Kasumi-1 (cell line): ENCODE results near the gene MTCH1.

ENCODE experiments used
- DNase-seq, 2 experiments: peaks; one replicate each; lab custom pipeline; 2025; lab: John Stamatoyannopoulos, UW

MTCH1 gene

DNA sequence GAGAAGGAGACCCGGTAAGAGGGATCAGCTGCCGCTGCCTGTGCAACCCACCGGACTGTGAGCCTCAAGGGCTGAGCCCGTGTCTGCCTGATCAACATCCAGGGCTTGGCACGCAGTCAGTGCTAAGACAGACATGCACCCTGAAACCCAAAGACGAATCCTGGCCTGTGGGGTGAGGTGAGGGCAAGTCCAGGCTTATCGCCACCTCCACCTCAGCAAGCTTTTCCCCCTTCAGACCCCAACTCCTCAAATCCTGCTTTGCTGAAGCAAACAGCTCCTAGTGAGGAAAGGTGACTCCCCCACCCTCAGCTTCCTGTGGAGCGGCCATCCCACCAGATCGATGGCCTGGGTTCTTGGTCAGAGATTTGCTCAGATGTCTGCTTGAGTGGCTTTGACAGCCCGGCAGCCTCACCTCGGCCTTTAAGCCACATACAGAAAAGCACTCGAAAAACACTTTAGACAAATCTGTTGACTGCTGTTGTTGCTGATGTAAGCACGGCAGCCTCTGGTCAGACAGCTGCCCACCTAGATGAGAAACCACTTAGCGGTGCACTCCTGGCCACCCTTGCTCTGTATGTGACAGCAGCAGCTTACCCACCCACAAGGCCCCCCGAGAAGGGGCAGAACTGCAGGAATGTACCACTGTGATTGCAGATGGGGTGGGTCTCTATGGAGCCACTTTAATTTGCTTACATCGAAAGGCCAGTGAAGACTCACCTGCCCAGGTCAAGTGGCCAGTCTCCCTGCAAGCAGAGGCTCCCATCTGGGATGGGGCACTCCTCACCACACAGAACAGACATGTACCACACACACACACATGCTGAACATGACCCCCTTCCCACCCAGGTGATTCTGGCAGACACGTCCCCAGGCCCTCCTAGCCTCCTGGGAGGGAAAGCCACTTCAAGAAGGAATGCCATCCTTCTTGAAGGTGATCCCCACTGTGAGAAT lies 14.8 kb downstream of the MTCH1 start:
- DNase-seq: no peak

DNA sequence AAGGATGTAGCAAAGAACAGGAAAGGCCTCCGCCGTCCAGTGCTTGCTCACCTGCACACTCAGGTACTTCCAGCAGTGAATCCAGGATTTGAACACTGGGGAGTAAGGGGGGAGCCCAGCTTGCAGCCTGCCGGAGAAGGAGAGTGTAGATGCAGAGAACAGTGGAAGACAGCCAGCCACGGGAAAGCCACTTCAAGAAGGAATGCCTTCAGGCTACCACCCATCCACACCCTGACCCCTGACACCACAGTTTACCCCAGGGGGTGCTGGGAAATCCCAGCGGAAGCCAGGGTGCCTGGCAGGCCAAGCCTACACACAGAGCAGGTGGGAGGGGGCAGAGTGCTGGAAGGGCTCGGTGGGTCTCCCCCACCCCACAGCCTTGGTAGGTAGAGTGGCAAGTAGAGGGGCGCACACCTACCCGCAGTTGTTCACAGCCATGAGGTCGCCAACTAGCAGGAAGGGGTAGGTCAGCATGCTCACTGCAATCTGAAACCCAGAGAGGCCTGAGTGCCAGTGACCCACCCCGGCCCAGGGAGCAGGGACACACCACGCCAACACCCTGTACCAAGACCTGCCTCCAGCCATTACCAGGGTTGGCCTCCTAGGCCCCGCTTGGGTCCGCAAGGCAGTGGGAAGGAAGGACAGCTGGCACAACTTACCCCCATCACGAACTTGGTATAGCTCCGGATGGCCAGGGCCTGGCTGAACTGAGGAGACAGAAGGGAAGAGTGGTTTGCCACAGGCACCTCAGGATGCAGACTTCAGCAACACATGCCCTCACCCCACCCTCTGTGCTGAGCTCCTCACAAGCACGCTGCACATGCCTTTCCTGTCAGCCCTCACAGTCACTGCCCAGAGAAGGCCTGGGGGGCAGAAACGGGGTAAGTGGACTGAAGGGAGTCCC lies 15.8 kb downstream of the MTCH1 start:
- DNase-seq: no peak

DNA sequence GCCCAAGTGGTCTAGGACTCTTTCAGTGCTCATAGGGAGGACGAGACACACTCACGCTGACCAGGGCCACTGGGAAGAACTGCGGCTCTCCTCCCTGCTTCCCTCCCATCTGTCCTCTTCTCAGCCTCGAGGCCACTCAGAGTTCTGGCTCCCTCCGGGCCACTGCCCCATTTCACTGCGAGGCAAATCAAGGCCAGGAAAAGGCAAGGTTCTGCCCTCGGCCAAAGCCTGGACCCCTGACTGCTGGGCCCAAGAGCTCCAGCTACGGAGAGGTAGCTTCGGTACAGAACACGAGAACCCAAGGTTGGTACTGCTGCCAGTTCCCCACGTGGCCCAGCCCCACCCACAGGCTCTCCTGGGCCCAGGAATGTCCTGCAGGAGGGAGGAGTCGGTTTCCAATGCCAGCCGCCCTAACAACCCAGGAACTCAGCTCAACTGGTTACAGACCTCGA lies 16.7 kb downstream of the MTCH1 start:
- no peak for DNase-seq

DNA sequence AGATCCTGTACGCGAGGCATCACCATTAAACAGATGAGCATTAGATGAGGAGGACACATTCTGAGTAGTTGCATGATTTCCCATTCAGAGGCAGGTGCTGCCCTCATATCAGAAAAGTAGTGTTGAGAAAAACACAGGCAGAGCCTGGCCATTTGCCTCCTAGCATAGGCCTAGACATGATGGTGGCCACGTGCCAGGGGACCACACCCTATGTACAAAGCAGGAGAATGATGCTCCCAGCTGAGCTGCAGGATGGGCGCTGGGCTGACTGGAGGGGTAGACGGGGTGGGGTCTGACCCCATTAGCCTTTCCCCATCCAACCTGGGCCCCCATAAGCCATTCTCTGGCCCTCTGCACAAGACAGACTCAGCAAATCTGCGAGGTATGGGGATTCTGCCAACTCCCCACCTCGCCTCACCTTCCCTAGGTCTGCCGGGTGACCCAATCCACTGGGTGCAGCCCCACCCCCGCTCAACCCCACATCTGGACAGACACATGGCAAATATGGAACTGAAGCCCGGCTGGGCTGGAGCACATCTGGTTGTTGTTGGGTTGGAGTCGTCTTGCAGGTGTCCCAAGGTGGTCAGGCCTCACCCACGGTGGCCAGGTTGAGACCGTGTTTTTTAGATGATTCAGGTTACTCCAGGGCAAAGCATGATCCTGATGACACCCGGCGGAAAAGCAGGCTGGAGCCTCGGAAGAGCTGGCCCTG lies 17.6 kb downstream of the MTCH1 start:
- no peak for DNase-seq

DNA sequence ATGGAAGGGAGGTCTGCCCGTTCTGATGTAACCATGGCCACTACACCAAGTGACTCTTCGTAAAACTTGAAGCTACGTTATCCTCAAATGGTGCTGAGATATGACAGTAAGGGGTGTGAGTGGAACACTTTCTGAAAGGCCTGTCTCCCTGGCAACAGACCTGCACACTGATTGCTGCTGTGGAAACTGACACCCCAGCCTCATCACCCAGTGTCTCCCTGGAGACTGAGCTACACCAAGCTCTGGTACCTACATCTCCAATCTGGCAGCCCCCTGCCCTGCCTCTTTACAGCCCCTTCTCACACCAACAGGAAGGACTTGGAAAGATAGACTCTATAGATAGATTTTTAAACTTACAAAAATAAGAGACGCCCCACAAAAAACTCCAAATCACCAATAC lies 18.2 kb downstream of the MTCH1 start:
- DNase-seq: no peak

- DNase-seq: no peak
Measured at GRCh38 chr6:36967301-36967700, 18.7 kb downstream of the MTCH1 start.

- no peak for DNase-seq
Measured at GRCh38 chr6:36964908-36965307, 21.1 kb downstream of the MTCH1 start.

DNA sequence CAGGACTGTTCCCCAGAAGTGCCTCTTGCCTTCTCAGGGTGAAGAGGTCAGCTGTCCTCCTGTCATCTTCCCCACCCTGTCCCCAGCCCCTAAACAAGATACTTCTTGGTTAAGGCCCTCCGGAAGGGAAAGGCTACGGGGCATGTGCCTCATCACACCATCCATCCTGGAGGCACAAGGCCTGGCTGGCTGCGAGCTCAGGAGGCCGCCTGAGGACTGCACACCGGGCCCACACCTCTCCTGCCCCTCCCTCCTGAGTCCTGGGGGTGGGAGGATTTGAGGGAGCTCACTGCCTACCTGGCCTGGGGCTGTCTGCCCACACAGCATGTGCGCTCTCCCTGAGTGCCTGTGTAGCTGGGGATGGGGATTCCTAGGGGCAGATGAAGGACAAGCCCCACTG lies 21.6 kb downstream of the MTCH1 start:
- DNase-seq: no peak

DNA sequence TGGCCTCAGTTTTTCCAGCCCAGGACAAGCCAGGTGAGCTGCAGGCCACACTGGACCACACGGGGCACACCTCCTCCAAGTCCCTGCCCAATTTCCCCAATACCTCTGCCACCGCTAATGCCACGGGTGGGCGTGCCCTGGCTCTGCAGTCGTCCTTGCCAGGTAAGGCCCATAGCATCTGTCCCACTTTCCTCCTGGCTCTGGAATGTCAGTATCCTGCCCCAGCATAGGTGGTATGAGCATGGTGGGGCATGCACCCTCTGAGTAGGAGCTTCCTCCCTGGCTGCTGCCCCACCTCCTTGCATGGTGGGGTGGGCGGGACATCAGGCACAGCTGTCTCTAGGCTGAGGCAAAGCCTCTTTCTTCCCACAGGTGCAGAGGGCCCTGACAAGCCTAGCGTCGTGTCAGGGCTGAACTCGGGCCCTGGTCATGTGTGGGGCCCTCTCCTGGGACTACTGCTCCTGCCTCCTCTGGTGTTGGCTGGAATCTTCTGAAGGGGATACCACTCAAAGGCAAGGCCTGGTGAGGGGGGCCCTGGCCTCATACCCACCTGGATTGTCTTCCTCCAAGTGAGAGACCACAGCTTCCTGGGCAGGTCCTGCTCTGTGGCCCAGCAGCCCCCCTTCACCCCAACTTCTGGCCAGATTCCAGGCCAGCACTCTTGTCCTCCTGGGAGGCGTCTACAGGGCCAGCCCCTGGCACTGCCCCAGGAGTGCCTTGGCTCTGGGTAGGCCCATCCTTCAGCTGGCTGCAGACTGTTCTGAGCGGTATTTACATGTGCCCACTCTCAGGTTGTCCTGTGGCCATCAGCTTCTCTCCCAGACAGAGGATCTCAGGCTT lies 22.3 kb downstream of the MTCH1 start:
- DNase-seq: no peak

DNA sequence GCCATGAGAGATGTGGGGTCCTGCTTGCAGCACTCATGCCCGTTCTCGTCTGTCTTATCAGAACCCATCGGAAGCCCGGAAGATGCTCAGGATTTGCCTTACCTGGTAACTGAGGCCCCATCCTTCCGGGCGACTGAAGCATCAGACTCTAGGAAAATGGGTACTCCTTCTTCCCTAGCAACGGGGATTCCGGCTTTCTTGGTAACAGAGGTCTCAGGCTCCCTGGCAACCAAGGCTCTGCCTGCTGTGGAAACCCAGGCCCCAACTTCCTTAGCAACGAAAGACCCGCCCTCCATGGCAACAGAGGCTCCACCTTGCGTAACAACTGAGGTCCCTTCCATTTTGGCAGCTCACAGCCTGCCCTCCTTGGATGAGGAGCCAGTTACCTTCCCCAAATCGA lies 23.1 kb downstream of the MTCH1 start:
- DNase-seq: peak; percentile 95 to 96

DNA sequence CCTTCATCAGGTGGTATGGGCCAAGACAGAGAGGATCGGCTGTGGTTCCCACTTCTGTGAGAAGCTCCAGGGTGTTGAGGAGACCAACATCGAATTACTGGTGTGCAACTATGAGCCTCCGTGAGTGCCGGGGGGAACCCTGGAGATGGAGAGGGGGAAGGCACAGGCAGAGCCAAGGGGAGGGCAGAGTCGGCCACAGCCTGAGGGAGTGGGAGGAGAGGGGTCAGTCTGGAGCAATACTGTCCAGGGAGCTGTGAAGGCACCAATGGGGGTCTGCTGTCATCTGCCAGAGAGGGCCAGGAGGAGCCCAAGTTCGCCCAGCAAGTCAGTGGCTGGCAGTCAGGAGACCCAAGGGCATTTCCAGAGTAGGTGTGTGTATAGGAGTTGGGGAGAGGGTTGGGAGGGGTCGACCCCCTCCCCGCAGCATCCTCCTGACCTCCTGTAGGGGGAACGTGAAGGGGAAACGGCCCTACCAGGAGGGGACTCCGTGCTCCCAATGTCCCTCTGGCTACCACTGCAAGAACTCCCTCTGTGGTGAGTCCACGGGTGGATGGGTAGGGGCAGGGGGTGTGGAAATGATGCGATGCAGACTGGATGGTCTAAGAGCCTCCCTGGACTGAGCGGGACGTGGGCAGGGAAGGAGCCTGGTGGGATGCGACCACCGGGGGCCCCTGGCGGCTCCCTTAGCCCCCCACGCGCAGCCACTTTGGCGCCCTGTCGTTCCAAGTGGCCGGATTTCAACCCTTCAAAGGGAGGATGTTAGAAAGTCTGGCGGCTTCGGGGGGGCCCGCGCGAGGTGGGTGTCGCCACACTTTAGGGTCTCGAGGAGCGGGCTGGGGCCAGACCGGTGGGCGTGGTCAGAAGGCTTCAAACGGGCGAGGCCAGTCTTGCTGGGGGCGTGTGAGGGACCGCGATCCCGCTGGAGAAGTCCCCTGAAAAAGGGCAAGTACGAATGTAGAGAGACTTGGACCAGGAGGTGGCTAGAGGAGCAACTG lies 24.3 kb downstream of the MTCH1 start:
- no peak for DNase-seq

DNA sequence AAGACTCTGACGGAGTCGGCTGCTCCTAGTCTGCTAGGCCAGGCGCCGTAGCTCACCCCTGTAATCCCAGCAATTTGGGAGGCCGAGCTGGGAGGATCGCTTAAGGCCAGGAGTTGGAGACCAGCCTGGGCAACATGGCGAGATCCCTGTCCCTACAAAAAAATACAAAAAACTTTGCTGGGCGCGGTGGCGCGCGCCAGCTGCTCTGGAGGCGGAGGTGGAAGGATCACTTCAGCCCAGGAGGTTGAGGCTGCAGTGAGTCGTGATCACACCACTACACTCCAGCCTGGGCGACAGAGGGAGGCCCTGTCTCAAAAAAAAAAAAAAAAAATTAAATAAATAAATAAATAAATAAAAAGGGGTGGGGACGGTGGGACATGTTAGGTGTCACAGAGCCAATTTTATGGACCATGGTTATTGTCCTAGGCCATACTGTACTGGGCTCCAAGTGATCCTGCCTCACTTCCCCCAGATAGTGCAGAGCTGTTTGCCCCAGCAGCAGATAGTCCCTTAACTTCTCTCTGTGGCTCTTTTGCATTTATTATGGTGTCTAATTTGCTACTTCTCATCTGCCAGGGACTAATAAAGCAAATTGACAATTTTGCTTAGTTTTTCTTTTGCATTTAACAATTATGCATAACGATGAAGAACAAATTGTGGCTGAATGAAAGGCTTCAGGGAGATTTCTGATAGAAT lies 26.3 kb downstream of the MTCH1 start:
- DNase-seq: no peak

- DNase-seq: no peak
Measured at GRCh38 chr6:36958775-36959554, 27.0 kb downstream of the MTCH1 start.

DNA sequence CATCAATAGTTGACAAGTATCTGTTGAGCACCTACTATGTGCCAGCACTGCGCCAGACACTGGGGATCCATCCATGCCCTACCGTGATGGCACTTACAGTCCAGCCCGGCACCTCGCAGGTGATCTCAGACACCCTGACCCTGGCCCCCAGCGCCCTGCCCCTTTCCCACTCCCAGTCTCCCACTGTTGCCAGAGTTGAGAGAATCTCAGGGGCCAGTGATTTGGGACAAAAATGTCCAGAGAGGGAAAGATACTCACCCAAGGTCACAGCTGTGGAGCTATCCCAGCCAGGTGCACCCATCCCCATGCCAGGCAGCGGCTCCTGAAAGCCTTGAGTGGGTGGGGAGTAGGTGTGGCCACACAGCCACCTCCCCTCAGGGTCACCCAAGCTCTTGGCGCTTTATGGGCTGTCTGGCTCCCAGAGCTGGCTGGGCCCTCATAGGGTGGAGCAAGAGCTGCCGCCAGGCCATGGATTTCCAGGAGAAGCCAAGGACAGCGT lies 28.2 kb downstream of the MTCH1 start:
- DNase-seq: no peak

- no peak for DNase-seq
Measured at GRCh38 chr6:36956446-36956820, 29.6 kb downstream of the MTCH1 start.

DNA sequence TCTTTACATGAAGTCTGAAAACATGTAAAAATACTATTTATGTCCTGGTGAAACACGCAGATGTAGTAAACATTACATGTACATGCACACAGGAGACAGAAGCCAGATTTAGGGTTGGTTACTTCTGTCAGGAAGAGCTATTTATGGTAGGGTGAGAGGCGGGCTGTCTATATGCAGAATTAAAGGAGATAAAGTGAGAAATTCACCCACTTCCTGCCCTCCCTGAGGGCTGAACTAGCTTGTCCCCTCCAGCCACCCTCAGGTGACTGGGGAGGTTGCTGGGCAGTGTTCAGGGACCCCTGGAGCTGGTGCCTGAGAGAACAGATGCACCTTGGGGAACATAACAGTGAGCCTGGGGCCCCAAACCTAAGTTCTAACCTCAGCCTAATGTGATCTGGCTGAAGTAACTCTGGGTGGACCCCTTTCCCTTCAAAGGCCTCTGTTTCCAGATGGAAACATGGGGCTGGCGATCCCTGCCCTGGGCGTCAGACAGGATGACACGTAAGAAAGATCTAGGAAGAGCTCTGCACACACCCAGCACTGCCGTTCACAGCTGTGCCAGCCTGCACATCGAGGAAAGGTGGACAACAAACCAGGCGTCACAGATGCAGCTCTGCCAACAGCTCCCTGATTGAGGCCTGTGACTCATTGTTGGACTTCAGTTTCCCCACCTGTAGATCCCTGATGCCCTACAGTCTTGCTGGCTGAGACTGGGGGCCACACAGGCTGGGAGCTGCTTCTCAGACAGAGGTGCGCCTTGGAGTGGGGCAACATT lies 30.1 kb downstream of the MTCH1 start:
- DNase-seq: peak in 1 of 2 experiments; percentile 7

DNA sequence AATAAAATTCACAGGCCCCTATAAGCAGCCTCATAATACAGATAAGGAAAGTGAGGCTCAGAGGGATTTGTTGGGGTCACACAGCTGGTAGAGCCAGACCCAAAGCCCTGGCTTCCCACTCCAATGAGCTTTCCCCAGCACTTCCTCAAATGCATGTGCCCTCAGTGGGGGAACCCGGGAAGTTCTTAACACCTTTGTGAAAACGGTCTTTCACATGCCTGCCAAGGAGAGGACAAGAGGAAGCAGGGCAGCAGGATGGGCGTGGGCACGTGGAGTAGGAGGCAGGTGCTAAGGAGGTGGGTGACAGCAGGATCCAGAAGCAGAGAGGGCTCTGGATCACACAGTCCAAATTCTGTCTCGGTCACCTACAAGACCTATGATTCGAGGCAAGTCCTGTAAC lies 30.9 kb downstream of the MTCH1 start:
- peak in 1 of 2 experiments; percentile 16 for DNase-seq
